Thoracic aorta (tissue), 2 donors: ENCODE results near the gene CTRB1. TPM values are rescaled to one million over a fixed set of nuclear protein-coding genes. Genes with fewer than 3 reads are reported as not detected.

Experiments used
- ATAC-seq: fragments of 150-250 bp; one replicate; pipeline ENCODE4 v1.8.0; 2017; ENCODE audit warnings: low read depth; ENCODE audit not compliant: insufficient number of reproducible peaks, low FRiP score
- DNase-seq: peaks from one replicate; pipeline ENCODE4 v3.0.0-alpha.2; 2020; ENCODE audit warnings: low spot score
- H3K27ac ChIP-seq, 2 donors: fragments of 200-600 bp; sonication (generic); 1 replicate in 1 of 2; 2 replicates in 1 of 2; pipeline ENCODE4 v1.5.1; 2016; ENCODE audit warnings: mild to moderate bottlenecking in 2 of 2, moderate library complexity in 2 of 2
- H3K27me3 ChIP-seq: fragments of 200-600 bp; sonication (generic); replicated peaks from 2 replicates; pipeline ENCODE4 v1.6.0; 2016; ENCODE audit warnings: mild to moderate bottlenecking; ENCODE audit not compliant: insufficient read depth
- H3K36me3 ChIP-seq: fragments of 200-600 bp; sonication (generic); one replicate; pipeline ENCODE4 v1.5.1; 2016
- H3K4me1 ChIP-seq, 2 donors: fragments of 200-600 bp; sonication (generic); 1 replicate in 1 of 2; 2 replicates in 1 of 2; pipeline versions ENCODE4 v1.5.1 to v1.6.0; 2016; ENCODE audit warnings: low read depth in 2 of 2, mild to moderate bottlenecking in 1 of 2; ENCODE audit not compliant: control insufficient read depth in 1 of 2
- H3K4me3 ChIP-seq: fragments of 200-600 bp; sonication (generic); 2 replicates; pipeline ENCODE4 v1.5.1; 2016; ENCODE audit warnings: mild to moderate bottlenecking
- H3K9me3 ChIP-seq: fragments of 200-600 bp; sonication (generic); 2 replicates; pipeline ENCODE4 v1.5.1; 2016
- total RNA-seq, 2 donors: library from RNA; depleted of rRNA; stranded (reverse); fragments of >200 nt; gene quantifications; one replicate each; pipeline versions ENCODE4 v1.1.0 to v1.2.3, GENCODE V29; 2016
- TF ChIP-seq, protein P1 (sequence below): fragments of 200-600 bp; sonication (generic); IDR thresholded peaks from one replicate; pipeline ENCODE4 v1.5.1; 2019; ENCODE audit warnings: antibody characterized with exemption

CTRB1 gene
- total RNA-seq, 2 donors from 2014 or later = 4.9 to 9.3 TPM

DNA sequence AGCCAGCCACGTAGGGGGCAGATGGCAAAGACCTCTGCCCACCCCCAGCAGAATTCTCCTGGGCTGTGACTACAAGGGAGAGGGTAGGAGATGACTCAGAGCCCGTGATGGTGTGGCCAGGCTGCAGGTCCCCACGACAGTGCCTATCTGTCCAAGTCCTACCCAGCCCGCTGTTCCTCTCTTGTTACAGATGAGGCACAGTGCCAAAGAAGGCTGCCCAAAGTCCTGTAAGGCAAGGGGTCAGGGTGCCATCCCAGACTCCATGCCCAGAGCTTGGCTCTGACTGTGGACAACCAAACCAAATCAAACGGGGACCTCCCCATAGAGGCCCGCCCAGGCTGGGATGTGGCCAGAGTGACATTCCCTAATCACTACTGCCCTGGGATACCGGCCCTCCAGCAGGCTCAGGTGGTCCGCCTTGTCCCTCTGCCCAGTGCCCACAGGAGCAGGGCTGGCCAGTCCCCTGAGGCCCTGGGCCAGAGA is 45.2 kb downstream of the CTRB1 start:
- H3K4me3 ChIP-seq = peak overlapping the region; percentile 99
- peaks cover 28 to 82% of the 10 kb centered on the region in 2 donors for H3K4me1 ChIP-seq
- TF ChIP-seq, protein P1, sequence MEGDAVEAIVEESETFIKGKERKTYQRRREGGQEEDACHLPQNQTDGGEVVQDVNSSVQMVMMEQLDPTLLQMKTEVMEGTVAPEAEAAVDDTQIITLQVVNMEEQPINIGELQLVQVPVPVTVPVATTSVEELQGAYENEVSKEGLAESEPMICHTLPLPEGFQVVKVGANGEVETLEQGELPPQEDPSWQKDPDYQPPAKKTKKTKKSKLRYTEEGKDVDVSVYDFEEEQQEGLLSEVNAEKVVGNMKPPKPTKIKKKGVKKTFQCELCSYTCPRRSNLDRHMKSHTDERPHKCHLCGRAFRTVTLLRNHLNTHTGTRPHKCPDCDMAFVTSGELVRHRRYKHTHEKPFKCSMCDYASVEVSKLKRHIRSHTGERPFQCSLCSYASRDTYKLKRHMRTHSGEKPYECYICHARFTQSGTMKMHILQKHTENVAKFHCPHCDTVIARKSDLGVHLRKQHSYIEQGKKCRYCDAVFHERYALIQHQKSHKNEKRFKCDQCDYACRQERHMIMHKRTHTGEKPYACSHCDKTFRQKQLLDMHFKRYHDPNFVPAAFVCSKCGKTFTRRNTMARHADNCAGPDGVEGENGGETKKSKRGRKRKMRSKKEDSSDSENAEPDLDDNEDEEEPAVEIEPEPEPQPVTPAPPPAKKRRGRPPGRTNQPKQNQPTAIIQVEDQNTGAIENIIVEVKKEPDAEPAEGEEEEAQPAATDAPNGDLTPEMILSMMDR = no peak
- no peaks in the 10 kb centered on the region for H3K36me3 ChIP-seq
- peak overlapping the region; percentile 92 to 100 for H3K27ac ChIP-seq
- H3K27me3 ChIP-seq = no peaks in the 10 kb centered on the region
- DNase-seq (no peak), ATAC-seq (peak; percentile 15)
- no peaks in the 10 kb centered on the region for H3K9me3 ChIP-seq

DNA sequence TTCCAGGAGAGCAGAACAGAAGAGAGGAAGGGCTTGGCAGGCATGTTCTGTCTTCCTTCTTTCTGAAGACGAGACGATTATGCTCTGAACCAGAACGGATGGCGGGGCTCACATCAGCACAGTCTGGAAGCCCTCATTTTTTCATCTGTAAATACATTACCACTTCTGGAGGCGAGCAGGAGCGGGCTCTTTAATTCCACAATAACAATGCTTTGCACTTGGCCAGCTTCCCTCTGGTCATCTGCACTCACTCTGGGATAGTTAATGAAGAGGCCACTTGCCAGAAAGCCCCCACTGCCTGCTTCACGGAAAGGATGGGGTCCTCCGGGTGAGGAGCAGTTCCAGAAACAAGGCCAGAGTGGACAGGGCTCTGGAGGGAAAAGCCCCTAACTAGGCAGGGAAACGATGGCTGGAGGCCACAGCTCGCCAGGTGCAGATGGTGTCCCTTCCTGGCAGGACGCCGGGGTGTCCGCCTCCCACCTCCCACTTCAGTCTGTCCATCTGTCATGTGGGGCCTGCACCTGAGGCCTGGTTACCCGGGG is 45.7 kb downstream of the CTRB1 start:
- ATAC-seq = no peak
- peaks cover 28 to 77% of the 10 kb centered on the region in 2 donors for H3K4me1 ChIP-seq
- TF ChIP-seq, protein P1 = no peak
- H3K9me3 ChIP-seq = no peaks in the 10 kb centered on the region
- H3K27me3 ChIP-seq = no peaks in the 10 kb centered on the region
- peak overlapping the region; percentile 92 to 100 for H3K27ac ChIP-seq
- DNase-seq = no peak
- H3K36me3 ChIP-seq = no peaks in the 10 kb centered on the region
- H3K4me3 ChIP-seq = peak overlapping the region; percentile 99

DNA sequence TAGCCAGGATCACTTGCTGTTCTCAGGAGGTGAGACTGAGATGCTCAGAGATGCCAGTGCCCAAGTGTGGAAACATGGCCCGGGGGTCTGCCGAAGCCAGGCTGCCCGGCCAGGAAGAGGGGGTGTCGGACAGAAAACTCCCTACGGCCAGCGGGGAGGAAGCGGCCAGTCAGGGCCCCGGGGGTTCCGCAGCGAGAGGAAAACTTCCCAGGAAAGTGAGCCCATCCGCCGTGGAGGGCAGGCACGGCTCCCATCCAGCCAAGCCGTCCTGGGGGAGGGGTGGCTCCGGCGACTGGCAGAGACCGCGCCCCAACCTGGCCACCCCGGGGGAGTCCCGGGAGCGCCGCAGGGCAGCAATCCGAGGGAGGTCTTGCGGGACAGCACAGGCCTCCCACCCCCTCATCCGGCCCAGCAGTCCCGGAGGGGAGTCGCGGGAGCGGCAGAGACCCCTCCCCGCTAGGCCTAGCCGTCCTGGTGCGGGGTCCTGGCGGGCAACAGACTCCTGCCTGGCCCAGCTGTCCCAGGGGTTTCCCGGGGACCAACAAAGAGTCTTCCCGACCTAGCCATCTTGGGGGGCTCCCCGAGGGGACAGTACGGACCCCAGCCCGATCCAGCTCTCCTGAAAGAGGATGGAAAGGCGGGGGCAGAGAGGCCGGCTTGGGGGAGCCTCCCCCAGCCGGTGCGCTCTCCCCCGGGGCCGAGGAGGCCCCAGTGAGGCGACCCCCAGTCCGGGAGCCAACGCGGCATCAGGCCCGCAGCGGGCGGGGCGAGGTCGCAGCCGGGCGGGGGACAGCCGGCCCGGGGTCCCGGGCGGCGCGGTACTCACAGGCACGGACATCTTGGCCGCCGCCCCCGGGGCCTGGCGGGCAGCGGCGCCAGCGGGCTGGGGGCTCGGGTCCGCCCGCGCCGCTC is 46.5 kb downstream of the CTRB1 start:
- H3K4me3 ChIP-seq = peak overlapping the region; percentile 99
- DNase-seq (no peak), ATAC-seq (peak; percentile 40)
- peaks cover 28 to 69% of the 10 kb centered on the region in 2 donors for H3K4me1 ChIP-seq
- no peaks in the 10 kb centered on the region for H3K36me3 ChIP-seq
- TF ChIP-seq, protein P1 = no peak
- H3K27ac ChIP-seq = peak overlapping the region; percentile 92 to 100
- no peaks in the 10 kb centered on the region for H3K9me3 ChIP-seq
- no peaks in the 10 kb centered on the region for H3K27me3 ChIP-seq

DNA sequence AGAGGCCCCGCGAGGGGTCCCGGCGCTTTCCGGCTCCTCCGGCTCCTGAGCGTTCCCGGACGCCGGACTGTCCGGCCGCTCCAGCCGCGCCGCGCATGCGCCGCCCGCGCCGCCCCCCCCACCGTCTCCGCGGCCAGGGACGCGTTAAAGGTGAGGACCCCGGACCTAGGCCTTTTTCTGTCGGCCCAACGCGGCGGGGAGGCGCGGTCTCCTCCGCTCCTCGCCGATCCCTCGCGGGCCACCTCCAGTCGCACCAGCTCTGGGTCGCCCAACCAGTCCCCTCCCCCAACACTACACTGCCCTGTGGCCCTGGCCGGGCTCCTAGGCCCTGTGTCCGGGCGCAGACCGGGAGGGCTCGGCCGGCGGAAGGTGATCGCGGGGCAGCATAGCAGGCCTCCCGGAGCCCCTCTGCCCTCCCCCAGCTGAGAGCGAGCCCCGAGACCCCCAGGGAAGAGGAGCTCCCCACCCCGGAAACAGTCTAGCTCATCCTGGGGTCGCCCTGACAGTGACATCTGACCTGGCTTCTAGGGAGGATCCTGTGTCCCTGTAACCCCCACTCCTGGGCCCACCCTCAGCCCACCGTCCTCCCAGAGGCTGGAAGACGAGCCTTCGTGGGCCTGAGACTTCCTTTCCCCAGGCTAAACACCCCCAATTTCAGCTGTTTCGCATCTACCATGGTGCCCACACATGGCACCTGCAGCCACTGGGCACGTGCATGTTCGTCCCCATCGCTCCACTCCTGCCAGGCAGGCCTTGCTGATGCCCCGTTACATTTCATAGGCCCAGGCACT is 47.3 kb downstream of the CTRB1 start:
- H3K27me3 ChIP-seq = no peaks in the 10 kb centered on the region
- H3K4me3 ChIP-seq = peak overlapping the region; percentile 99
- H3K36me3 ChIP-seq = no peaks in the 10 kb centered on the region
- H3K9me3 ChIP-seq = no peaks in the 10 kb centered on the region
- TF ChIP-seq, protein P1 = no peak
- peak; percentile 45 for ATAC-seq
- peak overlapping the region; percentile 92 to 100 for H3K27ac ChIP-seq
- no peak for DNase-seq
- peaks cover 27 to 61% of the 10 kb centered on the region in 2 donors for H3K4me1 ChIP-seq
